ENCODE data around the gene SREBF1. TPM values are rescaled to one million over a fixed set of nuclear protein-coding genes. Genes with fewer than 3 reads are reported as not detected.

The SREBF1 gene
- total and polyA plus RNA-seq, 2 of the 4 experiments (the other 2 are of a cell fraction): 3.4 to 20.4 TPM

- in situ Hi-C loops (cut with MboI; ENCODE audit: low sequenced_read_pairs): no loop called here
- ATAC-seq (ENCODE audit: low read depth) (no peak), DNase-seq (no peak)
- H3K4ac ChIP-seq (ENCODE audit: low read depth, low read length): no peak overlapping the region
- no TSS peak for BruUV-seq (replicated peaks)
- TF ChIP-seq MAZ (IDR thresholded peaks at IDR 0.05; ENCODE audit: borderline replicate concordance, low read depth, low read length): no peak
- no peak for TF ChIP-seq BHLHE40 (IDR thresholded peaks at IDR 0.05; ENCODE audit: low read depth, low read length)
- no peak for TF ChIP-seq RFX5 (IDR thresholded peaks at IDR 0.05; ENCODE audit: low read depth, low read length)
- TF ChIP-seq USF2 (IDR thresholded peaks at IDR 0.05; ENCODE audit: low read depth, low read length): no peak
- no peak for TF ChIP-seq NFE2L2 (IDR thresholded peaks at IDR 0.05; ENCODE audit: low read depth, low read length)
- TF ChIP-seq SMC3 (IDR thresholded peaks at IDR 0.05; ENCODE audit: low read depth, low read length): no peak
- no peak for TF ChIP-seq ELK1 (IDR thresholded peaks at IDR 0.05; ENCODE audit: borderline replicate concordance, low read depth, low read length)
- no peak for TF ChIP-seq MAFK (IDR thresholded peaks at IDR 0.05; ENCODE audit: low read depth, low read length)
- TF ChIP-seq RCOR1 (IDR thresholded peaks at IDR 0.05; ENCODE audit: insufficient replicate concordance, low read length): no peak
- no peak for TF ChIP-seq FOS (IDR thresholded peaks at IDR 0.05; ENCODE audit: low read depth, low read length)
- no peak for TF ChIP-seq RAD21 (IDR thresholded peaks at IDR 0.05; ENCODE audit: low read length)
- TF ChIP-seq CHD1 (IDR thresholded peaks at IDR 0.05; ENCODE audit: low read depth, low read length): no peak
- TF ChIP-seq MXI1 (IDR thresholded peaks at IDR 0.05; ENCODE audit: borderline replicate concordance, low read depth, low read length): no peak
- TF ChIP-seq CEBPB (IDR thresholded peaks at IDR 0.05; ENCODE audit: low read depth, low read length): no peak
- TF ChIP-seq POLR2A (IDR thresholded peaks at IDR 0.05; ENCODE audit: low read depth, low read length): no peak
- TF ChIP-seq CTCF (conservative IDR thresholded peaks at IDR 0.05; ENCODE audit: low read depth, low read length): no peak
- POLR2A ChIA-PET (ENCODE audit: unreplicated experiment): no interaction called here
- H4K8ac ChIP-seq (ENCODE audit: low read depth in 2 of 2, low read length in 2 of 2): no peak overlapping the region
- dilution Hi-C loops (cut with HindIII; ENCODE audit: low sequenced_read_pairs, unreplicated experiment): no loop called here
- no peak overlapping the region for H2AK9ac ChIP-seq (replicated peaks; ENCODE audit: low read depth, low read length, poor library complexity)
- H3K4me2 ChIP-seq (ENCODE audit: low read depth, low read length): no peak overlapping the region
- H3K9me3 ChIP-seq (ENCODE audit: control insufficient read depth, insufficient read depth, low read length): no peaks in the 10 kb centered on the region
- H3K9me1 ChIP-seq (ENCODE audit: insufficient read depth, low read length): no peaks in the 10 kb centered on the region
- peaks cover 6 to 45% of the 10 kb centered on the region in 2 experiments; a peak in 2 of 4 replicates for H3K79me1 ChIP-seq (ENCODE audit: low read depth in 1 of 2, low read length in 2 of 2)
- H3K56ac ChIP-seq (ENCODE audit: extremely low read depth, insufficient read depth, low read length): no peak overlapping the region
- H3K18ac ChIP-seq (ENCODE audit: low read depth, low read length): no peak overlapping the region
- H4K20me1 ChIP-seq (ENCODE audit: insufficient read depth, low read length): peaks cover 57% of the 10 kb centered on the region
- CTCF ChIA-PET: no interaction called here
- H3K4me3 ChIP-seq (ENCODE audit: insufficient read depth, low read depth, low read length): no peak overlapping the region
- no peak overlapping the region for H3K23ac ChIP-seq (ENCODE audit: low read depth, low read length)
- no peak overlapping the region for H2BK120ac ChIP-seq (ENCODE audit: low read depth, low read length)
- no peak overlapping the region for H2AK5ac ChIP-seq (ENCODE audit: low read depth, low read length)
- no peak overlapping the region for H3K9ac ChIP-seq (ENCODE audit: low read depth, low read length)
- H3K4me1 ChIP-seq (ENCODE audit: control insufficient read depth, insufficient read depth, low read length): peaks cover 11% of the 10 kb centered on the region
- intact Hi-C loops (cut with micrococcal nuclease): no loop called here
- H3K27ac ChIP-seq (ENCODE audit: insufficient read depth, low read length): no peak overlapping the region
- H4K5ac ChIP-seq (ENCODE audit: low read depth, low read length): no peak overlapping the region
- no peak overlapping the region for H2AFZ ChIP-seq (replicated peaks; ENCODE audit: low read length, poor library complexity)
- H3K36me3 ChIP-seq (ENCODE audit: control insufficient read depth, insufficient read depth, low read length): peaks cover 62% of the 10 kb centered on the region
- no peaks in the 10 kb centered on the region for H3K27me3 ChIP-seq (ENCODE audit: control insufficient read depth, insufficient read depth, low read length)
- no peak overlapping the region for H2BK15ac ChIP-seq (ENCODE audit: low read depth, low read length)
- H2BK5ac ChIP-seq (ENCODE audit: low read depth, low read length, poor library complexity, severe bottlenecking): no peak overlapping the region
- H3K14ac ChIP-seq (replicated peaks; ENCODE audit: low read depth, low read length): no peak overlapping the region
- H2BK20ac ChIP-seq (ENCODE audit: low read depth, low read length): no peak overlapping the region
- H4K91ac ChIP-seq (ENCODE audit: insufficient read depth, low read depth, low read length): no peak overlapping the region
- WGBS, 2 experiments (ENCODE audit: extremely low coverage in 2 of 2, insufficient read length in 1 of 2): 66% methylated on average over 21 of the region's 52 CpGs; no CpG with 5 or more reads in 1 of the 2 experiments
Observed at GRCh38 chr17:17809531-17810083, 27.2 kb downstream of the SREBF1 start.

Data from IMR-90 (cell line).